GM19238 (cell line): Measurements from ENCODE around the gene TOX3.

Experiments
- DNase-seq: peaks from one replicate; pipeline ENCODE4 v3.0.0; 2011; ENCODE audit warnings: low spot score; ENCODE audit not compliant: insufficient read length

TOX3 gene

GRCh38 chr16:52537516-52537915 is 9.4 kb downstream of the TOX3 start:
- no peak for DNase-seq

GRCh38 chr16:52535076-52535475 is 11.9 kb downstream of the TOX3 start:
- no peak for DNase-seq

DNA sequence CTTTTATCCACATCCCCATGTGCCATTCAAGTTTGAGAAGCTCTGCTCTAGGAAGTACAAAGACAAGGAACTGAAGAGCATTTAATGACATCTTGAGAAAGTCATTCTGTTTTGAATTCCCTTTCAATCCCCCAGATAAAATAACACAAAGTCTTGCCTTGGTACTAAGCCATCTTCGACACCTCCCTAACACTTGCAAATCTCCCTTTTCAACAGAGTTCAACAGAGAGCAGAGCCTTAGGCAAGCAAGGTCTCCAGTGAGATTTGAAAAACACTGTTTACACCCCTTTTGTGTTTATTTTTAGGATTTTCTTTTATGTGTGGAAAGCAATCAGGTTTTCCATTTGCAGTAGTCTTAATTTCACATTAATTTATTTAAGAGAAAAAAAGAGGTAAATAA is 13.6 kb downstream of the TOX3 start:
- no peak for DNase-seq

GRCh38 chr16:52532384-52532783 is 14.6 kb downstream of the TOX3 start:
- no peak for DNase-seq

GRCh38 chr16:52529226-52529625 is 17.7 kb downstream of the TOX3 start:
- no peak for DNase-seq

GRCh38 chr16:52528393-52529065 is 18.4 kb downstream of the TOX3 start:
- DNase-seq = no peak

GRCh38 chr16:52526830-52527229 is 20.1 kb downstream of the TOX3 start:
- DNase-seq = no peak

GRCh38 chr16:52526116-52526828 is 20.7 kb downstream of the TOX3 start:
- DNase-seq = no peak

GRCh38 chr16:52521570-52521969 is 25.4 kb downstream of the TOX3 start:
- no peak for DNase-seq

GRCh38 chr16:52518884-52519283 is 28.1 kb downstream of the TOX3 start:
- DNase-seq = no peak

GRCh38 chr16:52515068-52515671 is 31.8 kb downstream of the TOX3 start:
- no peak for DNase-seq

- no peak for DNase-seq
These were observed 34.5 kb downstream of the TOX3 start for GRCh38 chr16:52512297-52512987.

DNA sequence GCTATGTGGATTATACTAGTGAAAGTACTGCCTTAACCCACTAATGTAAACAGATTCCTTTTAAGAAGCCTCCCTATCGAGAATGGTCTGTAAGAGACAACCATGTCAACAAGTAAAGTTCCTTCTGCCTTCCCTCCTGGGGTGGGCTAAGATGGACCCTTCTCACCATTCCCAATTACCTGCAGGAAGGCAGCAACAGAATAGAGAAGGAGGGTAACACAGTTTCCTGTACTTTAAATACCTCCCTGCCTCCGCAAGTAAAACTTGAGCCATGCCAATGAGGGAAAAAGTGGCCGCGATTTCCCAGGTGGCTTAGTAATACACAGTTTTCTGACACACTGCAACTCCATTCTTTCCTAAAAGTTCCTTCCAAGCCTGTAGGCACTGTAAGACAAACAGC is 45.2 kb downstream of the TOX3 start:
- no peak for DNase-seq

DNA sequence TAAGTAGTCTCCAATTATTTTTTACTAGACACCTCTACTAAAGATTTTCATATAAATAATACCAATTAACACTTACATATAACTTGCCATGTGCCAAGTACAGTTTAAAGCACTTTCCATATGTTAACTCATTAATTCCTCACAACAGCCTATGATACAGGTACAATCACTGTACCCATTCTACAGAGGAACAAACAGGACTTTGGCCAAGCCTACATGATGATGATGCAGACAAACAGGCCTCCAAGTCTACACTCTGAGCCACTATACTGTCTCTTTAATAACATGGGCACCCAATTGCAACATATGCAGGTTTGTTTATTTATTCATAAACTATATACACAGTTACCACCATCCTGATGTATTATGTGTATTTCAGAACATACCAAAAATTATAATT is 46.0 kb downstream of the TOX3 start:
- no peak for DNase-seq

GRCh38 chr16:52499060-52499440 is 47.9 kb downstream of the TOX3 start:
- no peak for DNase-seq

DNA sequence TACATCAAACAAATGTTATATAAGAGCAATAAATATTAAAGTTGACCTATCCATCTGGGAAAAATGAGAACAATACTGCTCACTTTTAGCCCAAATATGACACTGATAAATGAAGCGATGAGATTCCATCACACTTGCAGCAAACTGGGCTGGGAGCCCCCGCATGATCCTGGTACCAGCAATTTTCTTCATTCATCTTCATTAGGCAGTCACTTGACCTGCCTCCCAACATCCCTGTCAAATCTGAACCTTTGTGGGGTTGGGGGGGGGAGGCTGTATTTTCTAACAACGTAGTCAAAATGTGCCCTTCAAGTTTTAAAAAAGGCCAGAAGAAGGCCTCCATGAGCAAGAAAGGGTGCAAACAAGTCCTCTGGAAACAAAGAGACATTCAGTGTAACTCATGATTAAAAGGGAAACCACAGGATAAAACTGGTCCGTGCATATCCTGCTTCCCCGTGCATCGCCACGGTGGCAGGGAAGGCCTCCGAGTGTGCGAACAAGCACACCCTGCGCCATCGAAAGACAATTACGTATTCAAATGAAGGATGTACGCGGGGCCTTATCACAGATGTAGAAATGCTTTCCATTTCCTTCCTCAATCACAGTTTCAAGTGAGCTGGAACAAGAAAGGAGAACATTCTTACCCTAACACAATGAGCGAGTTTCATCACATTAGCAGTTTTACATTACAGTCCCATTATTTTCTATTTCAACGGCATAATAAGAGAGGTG is 48.4 kb downstream of the TOX3 start:
- DNase-seq = no peak

- no peak for DNase-seq
These were observed 49.7 kb downstream of the TOX3 start for GRCh38 chr16:52497067-52497816.

GRCh38 chr16:52496051-52496876 is 50.7 kb downstream of the TOX3 start:
- no peak for DNase-seq

- DNase-seq = no peak
These were observed 52.3 kb downstream of the TOX3 start for GRCh38 chr16:52494621-52495020.

- no peak for DNase-seq
These were observed 52.8 kb downstream of the TOX3 start for GRCh38 chr16:52494145-52494544.
